ENCODE results near the gene CTDSPL. TPM values are rescaled to one million over a fixed set of nuclear protein-coding genes. Genes with fewer than 3 reads are reported as not detected.
A peak's percentile ranks its signal among the peaks of the same experiment; 100 is the strongest.

Gene CTDSPL
- total and polyA plus RNA-seq, 2 of the 13 experiments (the other 11 are each of a cell fraction or from before 2014, with no cell fraction given) = 26.1 to 142 TPM

GRCh38 chr3:37903320-37903719 is 41.6 kb downstream of the CTDSPL start (continued):
- TF ChIP-seq, protein P1, sequence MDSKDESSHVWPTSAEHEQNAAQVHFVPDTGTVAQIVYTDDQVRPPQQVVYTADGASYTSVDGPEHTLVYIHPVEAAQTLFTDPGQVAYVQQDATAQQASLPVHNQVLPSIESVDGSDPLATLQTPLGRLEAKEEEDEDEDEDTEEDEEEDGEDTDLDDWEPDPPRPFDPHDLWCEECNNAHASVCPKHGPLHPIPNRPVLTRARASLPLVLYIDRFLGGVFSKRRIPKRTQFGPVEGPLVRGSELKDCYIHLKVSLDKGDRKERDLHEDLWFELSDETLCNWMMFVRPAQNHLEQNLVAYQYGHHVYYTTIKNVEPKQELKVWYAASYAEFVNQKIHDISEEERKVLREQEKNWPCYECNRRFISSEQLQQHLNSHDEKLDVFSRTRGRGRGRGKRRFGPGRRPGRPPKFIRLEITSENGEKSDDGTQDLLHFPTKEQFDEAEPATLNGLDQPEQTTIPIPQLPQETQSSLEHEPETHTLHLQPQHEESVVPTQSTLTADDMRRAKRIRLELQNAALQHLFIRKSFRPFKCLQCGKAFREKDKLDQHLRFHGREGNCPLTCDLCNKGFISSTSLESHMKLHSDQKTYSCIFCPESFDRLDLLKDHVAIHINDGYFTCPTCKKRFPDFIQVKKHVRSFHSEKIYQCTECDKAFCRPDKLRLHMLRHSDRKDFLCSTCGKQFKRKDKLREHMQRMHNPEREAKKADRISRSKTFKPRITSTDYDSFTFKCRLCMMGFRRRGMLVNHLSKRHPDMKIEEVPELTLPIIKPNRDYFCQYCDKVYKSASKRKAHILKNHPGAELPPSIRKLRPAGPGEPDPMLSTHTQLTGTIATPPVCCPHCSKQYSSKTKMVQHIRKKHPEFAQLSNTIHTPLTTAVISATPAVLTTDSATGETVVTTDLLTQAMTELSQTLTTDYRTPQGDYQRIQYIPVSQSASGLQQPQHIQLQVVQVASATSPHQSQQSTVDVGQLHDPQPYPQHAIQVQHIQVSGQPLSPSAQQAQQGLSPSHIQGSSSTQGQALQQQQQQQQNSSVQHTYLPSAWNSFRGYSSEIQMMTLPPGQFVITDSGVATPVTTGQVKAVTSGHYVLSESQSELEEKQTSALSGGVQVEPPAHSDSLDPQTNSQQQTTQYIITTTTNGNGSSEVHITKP (CRISPR knock-in tag; IDR thresholded peaks at IDR 0.05; ENCODE audit: low read depth) = no peak
- TF ChIP-seq KAT2B (IDR thresholded peaks at IDR 0.05; ENCODE audit: borderline replicate concordance, low read depth, low read length) (no peak), ELF4 (CRISPR knock-in tag; IDR thresholded peaks at IDR 0.05; ENCODE audit: borderline replicate concordance) (no peak), ZNF761 (CRISPR knock-in tag; conservative IDR thresholded peaks at IDR 0.05) (no peak), ZNF441 (CRISPR knock-in tag; IDR thresholded peaks at IDR 0.05; ENCODE audit: borderline replicate concordance) (no peak), KDM5A (IDR thresholded peaks at IDR 0.05; ENCODE audit: borderline replicate concordance, low read length) (no peak), PAXIP1 (CRISPR knock-in tag; conservative IDR thresholded peaks at IDR 0.05) (peak; percentile 61), CEBPG (CRISPR knock-in tag; IDR thresholded peaks at IDR 0.05) (peak; percentile 84), ATF1 (CRISPR knock-in tag; IDR thresholded peaks at IDR 0.05) (no peak), ZNF337 (CRISPR knock-in tag; IDR thresholded peaks at IDR 0.05; ENCODE audit: borderline replicate concordance, low read depth) (no peak), FOXC1 (CRISPR knock-in tag; IDR thresholded peaks at IDR 0.05; ENCODE audit: borderline replicate concordance) (no peak), GTF3A (CRISPR knock-in tag; conservative IDR thresholded peaks at IDR 0.05) (no peak), STAT5B (CRISPR knock-in tag; IDR thresholded peaks at IDR 0.05) (no peak), GATA4 (IDR thresholded peaks at IDR 0.05; ENCODE audit: borderline replicate concordance, low read depth) (peak; percentile 59; the same call in 1 of the 2 replicates), JARID2 (CRISPR knock-in tag; IDR thresholded peaks at IDR 0.05; ENCODE audit: insufficient replicate concordance) (no peak), DBP (CRISPR knock-in tag; IDR thresholded peaks at IDR 0.05; ENCODE audit: not compliant biosample characterization) (no peak)
- TF ChIP-seq, protein P2, sequence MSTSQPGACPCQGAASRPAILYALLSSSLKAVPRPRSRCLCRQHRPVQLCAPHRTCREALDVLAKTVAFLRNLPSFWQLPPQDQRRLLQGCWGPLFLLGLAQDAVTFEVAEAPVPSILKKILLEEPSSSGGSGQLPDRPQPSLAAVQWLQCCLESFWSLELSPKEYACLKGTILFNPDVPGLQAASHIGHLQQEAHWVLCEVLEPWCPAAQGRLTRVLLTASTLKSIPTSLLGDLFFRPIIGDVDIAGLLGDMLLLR (CRISPR knock-in tag; IDR thresholded peaks at IDR 0.05) = no peak
- TF ChIP-seq, protein P3, sequence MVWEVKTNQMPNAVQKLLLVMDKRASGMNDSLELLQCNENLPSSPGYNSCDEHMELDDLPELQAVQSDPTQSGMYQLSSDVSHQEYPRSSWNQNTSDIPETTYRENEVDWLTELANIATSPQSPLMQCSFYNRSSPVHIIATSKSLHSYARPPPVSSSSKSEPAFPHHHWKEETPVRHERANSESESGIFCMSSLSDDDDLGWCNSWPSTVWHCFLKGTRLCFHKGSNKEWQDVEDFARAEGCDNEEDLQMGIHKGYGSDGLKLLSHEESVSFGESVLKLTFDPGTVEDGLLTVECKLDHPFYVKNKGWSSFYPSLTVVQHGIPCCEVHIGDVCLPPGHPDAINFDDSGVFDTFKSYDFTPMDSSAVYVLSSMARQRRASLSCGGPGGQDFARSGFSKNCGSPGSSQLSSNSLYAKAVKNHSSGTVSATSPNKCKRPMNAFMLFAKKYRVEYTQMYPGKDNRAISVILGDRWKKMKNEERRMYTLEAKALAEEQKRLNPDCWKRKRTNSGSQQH (CRISPR knock-in tag; IDR thresholded peaks at IDR 0.05; ENCODE audit: low read depth) = no peak

Data from HepG2 (cell line).